Keratinocyte (primary cell): ENCODE data around the gene CENPO.

ENCODE experiments used
- EZH2 ChIP-seq: IDR thresholded peaks from one replicate; pipeline ENCODE4 v1.6.1; 2012; ENCODE audit warnings: inconsistent platforms, mild to moderate bottlenecking, low read length, moderate library complexity
- TF ChIP-seq, protein P1 (sequence below), 3 experiments: IDR thresholded peaks in 1 of 3; conservative IDR thresholded peaks in 1 of 3; optimal IDR thresholded peaks in 1 of 3; 2 replicates in 2 of 3; 3 replicates in 1 of 3; pipeline versions ENCODE3 to v1.5.1; 2011; ENCODE audit warnings: low read length in 3 of 3, mild to moderate bottlenecking in 3 of 3, moderate library complexity in 2 of 3, control low read depth in 1 of 3, inconsistent platforms in 1 of 3; ENCODE audit not compliant: insufficient read depth in 2 of 3; ENCODE audit errors: extremely low read depth in 1 of 3

DNA sequence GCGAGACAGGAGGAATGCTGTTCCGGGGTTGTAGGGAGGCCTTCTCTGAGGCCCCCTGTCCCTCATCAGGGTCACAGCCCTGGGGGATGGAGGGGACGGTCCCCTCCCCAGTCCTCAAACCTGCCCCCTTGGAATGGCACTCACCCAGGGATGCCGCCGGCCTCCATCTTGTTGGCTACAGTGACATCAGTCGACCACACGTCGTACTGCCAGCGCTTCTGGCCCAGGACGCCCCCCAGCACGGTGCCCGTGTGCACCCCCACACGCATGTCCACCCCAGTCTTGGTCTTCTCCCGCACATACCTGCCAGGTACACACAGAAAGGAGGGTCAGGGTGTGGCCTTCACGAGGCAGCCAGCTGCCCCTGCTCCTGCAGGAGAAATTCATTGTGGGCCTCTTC, 46.5 kb downstream of the CENPO start:
- TF ChIP-seq, protein P1, sequence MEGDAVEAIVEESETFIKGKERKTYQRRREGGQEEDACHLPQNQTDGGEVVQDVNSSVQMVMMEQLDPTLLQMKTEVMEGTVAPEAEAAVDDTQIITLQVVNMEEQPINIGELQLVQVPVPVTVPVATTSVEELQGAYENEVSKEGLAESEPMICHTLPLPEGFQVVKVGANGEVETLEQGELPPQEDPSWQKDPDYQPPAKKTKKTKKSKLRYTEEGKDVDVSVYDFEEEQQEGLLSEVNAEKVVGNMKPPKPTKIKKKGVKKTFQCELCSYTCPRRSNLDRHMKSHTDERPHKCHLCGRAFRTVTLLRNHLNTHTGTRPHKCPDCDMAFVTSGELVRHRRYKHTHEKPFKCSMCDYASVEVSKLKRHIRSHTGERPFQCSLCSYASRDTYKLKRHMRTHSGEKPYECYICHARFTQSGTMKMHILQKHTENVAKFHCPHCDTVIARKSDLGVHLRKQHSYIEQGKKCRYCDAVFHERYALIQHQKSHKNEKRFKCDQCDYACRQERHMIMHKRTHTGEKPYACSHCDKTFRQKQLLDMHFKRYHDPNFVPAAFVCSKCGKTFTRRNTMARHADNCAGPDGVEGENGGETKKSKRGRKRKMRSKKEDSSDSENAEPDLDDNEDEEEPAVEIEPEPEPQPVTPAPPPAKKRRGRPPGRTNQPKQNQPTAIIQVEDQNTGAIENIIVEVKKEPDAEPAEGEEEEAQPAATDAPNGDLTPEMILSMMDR (optimal IDR thresholded peaks at IDR 0.05 in 1 of 3, IDR thresholded peaks at IDR 0.05 in 1 of 3, conservative IDR thresholded peaks at IDR 0.05 in 1 of 3; ENCODE audit: extremely low read depth in 1 of 3, insufficient read depth in 2 of 3, low read length in 3 of 3), result no peak
- no peak for TF ChIP-seq EZH2
